Islet of Langerhans (tissue), 1 donor: ENCODE measurements around the gene TSPAN10.

Source experiments
- FAIRE-seq: peaks from one replicate; lab custom pipeline; 2011; peaks lifted over from hg19 to GRCh38; lab: Jason Lieb, UNC

TSPAN10 gene

GRCh38 chr17:81635431-81635830 lies 1.6 kb upstream of the TSPAN10 start:
- no peak for FAIRE-seq

- no peak for FAIRE-seq
These were observed 957 bp upstream of the TSPAN10 start for GRCh38 chr17:81635973-81636504.

GRCh38 chr17:81638683-81639082 lies 1.7 kb downstream of the TSPAN10 start:
- FAIRE-seq, result no peak

GRCh38 chr17:81640011-81640410 lies 3.0 kb downstream of the TSPAN10 start:
- FAIRE-seq, result no peak

- FAIRE-seq, result no peak
These were observed 5.0 kb downstream of the TSPAN10 start for GRCh38 chr17:81641825-81642489.

- FAIRE-seq, result no peak
These were observed 7.5 kb downstream of the TSPAN10 start for GRCh38 chr17:81644496-81644895.

- FAIRE-seq, result no peak
These were observed 8.3 kb downstream of the TSPAN10 start for GRCh38 chr17:81644976-81645952.

GRCh38 chr17:81646869-81647600 lies 10.0 kb downstream of the TSPAN10 start:
- no peak for FAIRE-seq

GRCh38 chr17:81647640-81648012 lies 10.6 kb downstream of the TSPAN10 start:
- no peak for FAIRE-seq

GRCh38 chr17:81648013-81648706 lies 11.2 kb downstream of the TSPAN10 start:
- no peak for FAIRE-seq

- FAIRE-seq, result no peak
These were observed 11.7 kb downstream of the TSPAN10 start for GRCh38 chr17:81648707-81649085.

- no peak for FAIRE-seq
These were observed 14.0 kb downstream of the TSPAN10 start for GRCh38 chr17:81650951-81651350.

GRCh38 chr17:81651692-81652091 lies 14.7 kb downstream of the TSPAN10 start:
- FAIRE-seq, result no peak

- no peak for FAIRE-seq
These were observed 16.1 kb downstream of the TSPAN10 start for GRCh38 chr17:81652906-81653771.

- no peak for FAIRE-seq
These were observed 18.6 kb downstream of the TSPAN10 start for GRCh38 chr17:81655378-81656117.

- FAIRE-seq, result no peak
These were observed 19.2 kb downstream of the TSPAN10 start, which contains the start of gene PDE6G for GRCh38 chr17:81656118-81656743. Gene PDE6G (minus strand): TSS chr17:81656542. CDS start chr17:81653305, 3,237 bp downstream.

GRCh38 chr17:81656835-81657234 lies 19.8 kb downstream of the TSPAN10 start:
- no peak for FAIRE-seq

- no peak for FAIRE-seq
These were observed 22.0 kb downstream of the TSPAN10 start for GRCh38 chr17:81659038-81659437.

- FAIRE-seq, result no peak
These were observed 23.4 kb downstream of the TSPAN10 start for GRCh38 chr17:81660441-81660840.

- no peak for FAIRE-seq
These were observed 25.0 kb downstream of the TSPAN10 start for GRCh38 chr17:81662002-81662401.
